IMR-90 (cell line): ENCODE results near the gene FOXP1.
A peak's percentile ranks its signal among the peaks of the same experiment; 100 is the strongest.

Experiments used
- CHD1 ChIP-seq: IDR thresholded peaks from 2 replicates; pipeline ENCODE4 v1.6.1; 2012; ENCODE audit warnings: low read depth, low read length, improper control_type of control experiment
- MXI1 ChIP-seq: IDR thresholded peaks from 2 replicates; pipeline ENCODE4 v1.6.1; 2012; ENCODE audit warnings: low read depth, mild to moderate bottlenecking, low read length, moderate library complexity, borderline replicate concordance
- NFE2L2 ChIP-seq: fragments of 150-350 bp; IDR thresholded peaks from 2 replicates; pipeline ENCODE4 v1.6.1; 2016; ENCODE audit warnings: low read depth, mild to moderate bottlenecking, low read length
- POLR2A ChIP-seq: IDR thresholded peaks from 2 replicates; pipeline ENCODE4 v1.6.1; 2012; ENCODE audit warnings: mild to moderate bottlenecking, low read depth, low read length
- RAD21 ChIP-seq: IDR thresholded peaks from 2 replicates; pipeline ENCODE4 v1.6.1; 2012; ENCODE audit warnings: low read length, improper control_type of control experiment
- RCOR1 ChIP-seq: IDR thresholded peaks from 2 replicates; pipeline ENCODE4 v1.6.1; 2012; ENCODE audit warnings: mild to moderate bottlenecking, low read length, improper control_type of control experiment; ENCODE audit not compliant: insufficient replicate concordance
- SMC3 ChIP-seq: fragments of 150-350 bp; IDR thresholded peaks from 2 replicates; pipeline ENCODE4 v1.6.1; 2016; ENCODE audit warnings: low read depth, mild to moderate bottlenecking, antibody characterized with exemption, low read length, moderate library complexity
- TF ChIP-seq, protein P1 (sequence below): conservative IDR thresholded peaks from 2 replicates; pipeline ENCODE4 v1.5.1; 2012; ENCODE audit warnings: mild to moderate bottlenecking, low read depth, low read length, improper control_type of control experiment

- TF ChIP-seq RCOR1: peak; percentile 14
- TF ChIP-seq, protein P1, sequence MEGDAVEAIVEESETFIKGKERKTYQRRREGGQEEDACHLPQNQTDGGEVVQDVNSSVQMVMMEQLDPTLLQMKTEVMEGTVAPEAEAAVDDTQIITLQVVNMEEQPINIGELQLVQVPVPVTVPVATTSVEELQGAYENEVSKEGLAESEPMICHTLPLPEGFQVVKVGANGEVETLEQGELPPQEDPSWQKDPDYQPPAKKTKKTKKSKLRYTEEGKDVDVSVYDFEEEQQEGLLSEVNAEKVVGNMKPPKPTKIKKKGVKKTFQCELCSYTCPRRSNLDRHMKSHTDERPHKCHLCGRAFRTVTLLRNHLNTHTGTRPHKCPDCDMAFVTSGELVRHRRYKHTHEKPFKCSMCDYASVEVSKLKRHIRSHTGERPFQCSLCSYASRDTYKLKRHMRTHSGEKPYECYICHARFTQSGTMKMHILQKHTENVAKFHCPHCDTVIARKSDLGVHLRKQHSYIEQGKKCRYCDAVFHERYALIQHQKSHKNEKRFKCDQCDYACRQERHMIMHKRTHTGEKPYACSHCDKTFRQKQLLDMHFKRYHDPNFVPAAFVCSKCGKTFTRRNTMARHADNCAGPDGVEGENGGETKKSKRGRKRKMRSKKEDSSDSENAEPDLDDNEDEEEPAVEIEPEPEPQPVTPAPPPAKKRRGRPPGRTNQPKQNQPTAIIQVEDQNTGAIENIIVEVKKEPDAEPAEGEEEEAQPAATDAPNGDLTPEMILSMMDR: no peak
- TF ChIP-seq MXI1: no peak
- TF ChIP-seq CHD1: no peak
- no peak for TF ChIP-seq NFE2L2
- TF ChIP-seq POLR2A: 0 out of 2 replicates have a peak, but pooled peaks have one; percentile 13
- TF ChIP-seq RAD21: no peak
- peak; percentile 11; the same call in 1 of the 2 replicates for TF ChIP-seq SMC3
Observed at GRCh38 chr3:71226565-71227269, 356.8 kb downstream of the FOXP1 start.
